IMR-90 (cell line): ENCODE data around the gene TRIM42. TPM values are rescaled to one million over a fixed set of nuclear protein-coding genes. Genes with fewer than 3 reads are reported as not detected.

ENCODE experiments used
- ATAC-seq: fragments of 200-7000 bp; cut with Tn5 transposase; 2 replicates; pipeline ENCODE4 v1.9.1; 2020; ENCODE audit warnings: low read depth, mild to moderate bottlenecking, moderate library complexity
- BruUV-seq: library from RNA; stranded (reverse); fragments of 400-500 nt; replicated peaks from 2 replicates; lab custom pipeline; 2021; lab: Mats Ljungman, UMichigan
- CTCF ChIA-PET: fragments of 300-600 bp; formaldehyde crosslinking; extraction: SDS; loops from one replicate; lab custom pipeline; 2021; ENCODE audit warnings: antibody characterized with exemption; lab: Yijun Ruan, JAX
- POLR2A ChIA-PET: fragments of 300-600 bp; sonication (Branson Sonifier 250); formaldehyde crosslinking; loops from one replicate; lab custom pipeline; 2022; ENCODE audit warnings: antibody characterized with exemption; ENCODE audit not compliant: unreplicated experiment; lab: Charles Lee
- DNase-seq: peaks from one replicate; pipeline ENCODE4 v3.0.0; 2013
- H2AFZ ChIP-seq: replicated peaks from 2 replicates; pipeline ENCODE3; 2013; ENCODE audit warnings: low read length, mild to moderate bottlenecking; ENCODE audit not compliant: poor library complexity
- H2AK5ac ChIP-seq: 2 replicates; pipeline ENCODE4 v1.6.1; 2013; ENCODE audit warnings: low read depth, low read length, inconsistent platforms
- H2AK9ac ChIP-seq: replicated peaks from 2 replicates; pipeline ENCODE3; 2013; ENCODE audit warnings: mild to moderate bottlenecking, low read depth, low read length, moderate library complexity; ENCODE audit not compliant: poor library complexity
- H2BK120ac ChIP-seq: 2 replicates; pipeline ENCODE4 v1.6.1; 2013; ENCODE audit warnings: low read depth, low read length, inconsistent platforms
- H2BK15ac ChIP-seq: 3 replicates; pipeline ENCODE4 v1.6.1; 2013; ENCODE audit warnings: low read depth, low read length, inconsistent platforms
- H2BK20ac ChIP-seq: 2 replicates; pipeline ENCODE4 v1.6.1; 2013; ENCODE audit warnings: low read depth, mild to moderate bottlenecking, inconsistent platforms, low read length, moderate library complexity
- H2BK5ac ChIP-seq: 2 replicates; pipeline ENCODE4 v1.6.1; 2013; ENCODE audit warnings: mild to moderate bottlenecking, low read depth, low read length, inconsistent platforms; ENCODE audit not compliant: poor library complexity, severe bottlenecking
- H3K14ac ChIP-seq: replicated peaks from 2 replicates; pipeline ENCODE4 v1.6.1; 2013; ENCODE audit warnings: low read depth, low read length, inconsistent platforms
- H3K18ac ChIP-seq: 2 replicates; pipeline ENCODE4 v1.6.1; 2013; ENCODE audit warnings: low read depth, low read length, control low read depth
- H3K23ac ChIP-seq: 2 replicates; pipeline ENCODE4 v1.6.1; 2013; ENCODE audit warnings: low read depth, low read length, inconsistent platforms
- H3K27ac ChIP-seq: 2 replicates; pipeline ENCODE4 v1.5.1; 2013; ENCODE audit warnings: mild to moderate bottlenecking, control low read depth, low read length; ENCODE audit not compliant: insufficient read depth
- H3K27me3 ChIP-seq: 2 replicates; pipeline ENCODE4 v1.6.1; 2013; ENCODE audit warnings: low read length; ENCODE audit not compliant: control insufficient read depth, insufficient read depth
- H3K36me3 ChIP-seq: 2 replicates; pipeline ENCODE4 v1.6.1; 2013; ENCODE audit warnings: low read length, mixed read lengths; ENCODE audit not compliant: control insufficient read depth, insufficient read depth
- H3K4ac ChIP-seq: 2 replicates; pipeline ENCODE4 v1.6.1; 2013; ENCODE audit warnings: low read depth, low read length, inconsistent platforms
- H3K4me1 ChIP-seq: 2 replicates; pipeline ENCODE4 v1.6.1; 2013; ENCODE audit warnings: low read length, mixed read lengths; ENCODE audit not compliant: control insufficient read depth, insufficient read depth
- H3K4me2 ChIP-seq: 2 replicates; pipeline ENCODE4 v1.6.1; 2013; ENCODE audit warnings: low read depth, mild to moderate bottlenecking, control low read depth, low read length, moderate library complexity
- H3K4me3 ChIP-seq: 2 replicates; pipeline ENCODE4 v1.5.1; 2013; ENCODE audit warnings: low read depth, mild to moderate bottlenecking, control low read depth, low read length, moderate library complexity; ENCODE audit not compliant: insufficient read depth
- H3K56ac ChIP-seq: 2 replicates; pipeline ENCODE4 v1.6.1; 2013; ENCODE audit warnings: low read length, inconsistent platforms; ENCODE audit not compliant: insufficient read depth; ENCODE audit errors: extremely low read depth
- H3K79me1 ChIP-seq, 2 experiments: 2 replicates each; pipeline ENCODE4 v1.6.1; 2013; ENCODE audit warnings: low read length in 2 of 2, inconsistent platforms in 1 of 2, low read depth in 1 of 2
- H3K9ac ChIP-seq: 2 replicates; pipeline ENCODE4 v1.6.1; 2013; ENCODE audit warnings: low read depth, low read length, control low read depth
- H3K9me1 ChIP-seq: 2 replicates; pipeline ENCODE4 v1.6.1; 2013; ENCODE audit warnings: low read length, inconsistent platforms; ENCODE audit not compliant: insufficient read depth
- H3K9me3 ChIP-seq: 2 replicates; pipeline ENCODE4 v1.6.1; 2013; ENCODE audit warnings: low read length; ENCODE audit not compliant: control insufficient read depth, insufficient read depth
- H4K20me1 ChIP-seq: 2 replicates; pipeline ENCODE4 v1.6.1; 2013; ENCODE audit warnings: low read length, inconsistent platforms; ENCODE audit not compliant: insufficient read depth
- H4K5ac ChIP-seq: 2 replicates; pipeline ENCODE4 v1.6.1; 2013; ENCODE audit warnings: mild to moderate bottlenecking, low read depth, low read length, control low read depth
- H4K8ac ChIP-seq, 2 experiments: 2 replicates each; pipeline ENCODE4 v1.6.1; 2013; ENCODE audit warnings: low read depth in 2 of 2, low read length in 2 of 2, control low read depth in 1 of 2, inconsistent platforms in 1 of 2
- H4K91ac ChIP-seq: 2 replicates; pipeline ENCODE4 v1.6.1; 2013; ENCODE audit warnings: low read depth, low read length, inconsistent platforms; ENCODE audit not compliant: insufficient read depth
- CEBPB ChIP-seq: IDR thresholded peaks from 2 replicates; pipeline ENCODE4 v1.6.1; 2012; ENCODE audit warnings: low read depth, low read length, improper control_type of control experiment
- CHD1 ChIP-seq: IDR thresholded peaks from 2 replicates; pipeline ENCODE4 v1.6.1; 2012; ENCODE audit warnings: low read depth, low read length, improper control_type of control experiment
- MAZ ChIP-seq: IDR thresholded peaks from 2 replicates; pipeline ENCODE4 v1.6.1; 2012; ENCODE audit warnings: low read depth, mild to moderate bottlenecking, low read length, improper control_type of control experiment, moderate library complexity, borderline replicate concordance
- POLR2A ChIP-seq: IDR thresholded peaks from 2 replicates; pipeline ENCODE4 v1.6.1; 2012; ENCODE audit warnings: mild to moderate bottlenecking, low read depth, low read length
- RAD21 ChIP-seq: IDR thresholded peaks from 2 replicates; pipeline ENCODE4 v1.6.1; 2012; ENCODE audit warnings: low read length, improper control_type of control experiment
- RCOR1 ChIP-seq: IDR thresholded peaks from 2 replicates; pipeline ENCODE4 v1.6.1; 2012; ENCODE audit warnings: mild to moderate bottlenecking, low read length, improper control_type of control experiment; ENCODE audit not compliant: insufficient replicate concordance
- SMC3 ChIP-seq: fragments of 150-350 bp; IDR thresholded peaks from 2 replicates; pipeline ENCODE4 v1.6.1; 2016; ENCODE audit warnings: low read depth, mild to moderate bottlenecking, antibody characterized with exemption, low read length, moderate library complexity
- USF2 ChIP-seq: fragments of 150-350 bp; IDR thresholded peaks from 2 replicates; pipeline ENCODE4 v1.6.1; 2017; ENCODE audit warnings: mild to moderate bottlenecking, antibody characterized with exemption, low read length, low read depth
- WGBS, 2 experiments: methylation state at CpG; one replicate each; pipeline versions ENCODE4 v1.1.5 to v1.1.7; 2013; ENCODE audit warnings: missing lambda C conversion rate in 2 of 2; ENCODE audit not compliant: insufficient read length in 1 of 2; ENCODE audit errors: extremely low coverage in 2 of 2; 5-methylcytosine and 5-hydroxymethylcytosine counted together
- dilution Hi-C: fragments of 300-500 bp; cut with HindIII; formaldehyde crosslinking; loops from one replicate; pipeline ENCODE4 v1.14.3; 2018; ENCODE audit warnings: low sequenced_read_pairs; ENCODE audit not compliant: unreplicated experiment
- in situ Hi-C: fragments of 300-500 bp; cut with MboI; formaldehyde crosslinking; loops from 3 replicates; pipeline ENCODE4 v1.14.3; 2019; ENCODE audit warnings: low sequenced_read_pairs, inconsistent platforms, mixed read lengths
- intact Hi-C: fragments of 100-400 bp; cut with micrococcal nuclease; formaldehyde crosslinking; loops from 2 replicates; pipeline ENCODE4 v1.10.0; 2022
- polyA plus RNA-seq, 3 experiments: library from polyadenylated mRNA; depleted of rRNA; stranded (reverse); fragments of >200 nt; gene quantifications; 2 replicates each; pipeline ENCODE4 v1.2.3, GENCODE V29; 2012; ENCODE audit warnings: low replicate concordance in 1 of 3
- total RNA-seq: library from RNA; depleted of rRNA; stranded (reverse); fragments of >200 nt; gene quantifications from 2 replicates; pipeline ENCODE4 v1.2.3, GENCODE V29; 2012

Gene TRIM42
- total and polyA plus RNA-seq, 2 of the 4 experiments (the other 2 are of a cell fraction) = not detected

GRCh38 chr3:140686948-140687347, 9.1 kb downstream of the TRIM42 start:
- Histone ChIP-seq H4K91ac (no peak overlapping the region), H3K9me3 (peaks cover 11% of the 10 kb centered on the region; the same call in 1 of the 2 replicates), H3K23ac (no peak overlapping the region), H3K14ac (no peak overlapping the region), H3K9ac (no peak overlapping the region), H2BK20ac (no peak overlapping the region), H3K27me3 (no peaks in the 10 kb centered on the region), H3K36me3 (no peaks in the 10 kb centered on the region), H4K8ac (no peak overlapping the region), H2AK9ac (no peak overlapping the region), H2AFZ (no peak overlapping the region), H4K20me1 (no peaks in the 10 kb centered on the region), H3K27ac (no peak overlapping the region), H2BK5ac (no peak overlapping the region), H4K5ac (no peak overlapping the region), H2BK120ac (no peak overlapping the region), H3K79me1 (no peaks in the 10 kb centered on the region), H3K4me3 (no peak overlapping the region), H2AK5ac (no peak overlapping the region), H3K56ac (no peak overlapping the region), H3K9me1 (no peaks in the 10 kb centered on the region), H3K4ac (no peak overlapping the region), H3K4me1 (no peaks in the 10 kb centered on the region), H3K4me2 (no peak overlapping the region), H2BK15ac (no peak overlapping the region), H3K18ac (no peak overlapping the region)
- POLR2A ChIA-PET = no interaction called here
- dilution Hi-C loops = no loop called here
- in situ Hi-C loops = no loop called here
- no CpG with 5 or more reads among the region's 2 CpGs for WGBS, 2 experiments
- no peak for TF ChIP-seq CEBPB
- TF ChIP-seq POLR2A = no peak
- TF ChIP-seq MAZ = no peak
- no peak for TF ChIP-seq SMC3
- TF ChIP-seq CHD1 = no peak
- no peak for TF ChIP-seq RCOR1
- TF ChIP-seq USF2 = no peak
- TF ChIP-seq RAD21 = no peak
- intact Hi-C loops = no loop called here
- CTCF ChIA-PET = no interaction called here
- no peak for DNase-seq
- no TSS peak for BruUV-seq
- ATAC-seq = no peak
